ENCODE data around the gene SOX4.
A peak's percentile ranks its signal among the peaks of the same experiment; 100 is the strongest.
"Not testable (repeated sequence)": the region's sequence is repeated elsewhere in the genome, so short reads cannot be mapped to it uniquely, and the experiment has no call there.

The SOX4 gene

DNA sequence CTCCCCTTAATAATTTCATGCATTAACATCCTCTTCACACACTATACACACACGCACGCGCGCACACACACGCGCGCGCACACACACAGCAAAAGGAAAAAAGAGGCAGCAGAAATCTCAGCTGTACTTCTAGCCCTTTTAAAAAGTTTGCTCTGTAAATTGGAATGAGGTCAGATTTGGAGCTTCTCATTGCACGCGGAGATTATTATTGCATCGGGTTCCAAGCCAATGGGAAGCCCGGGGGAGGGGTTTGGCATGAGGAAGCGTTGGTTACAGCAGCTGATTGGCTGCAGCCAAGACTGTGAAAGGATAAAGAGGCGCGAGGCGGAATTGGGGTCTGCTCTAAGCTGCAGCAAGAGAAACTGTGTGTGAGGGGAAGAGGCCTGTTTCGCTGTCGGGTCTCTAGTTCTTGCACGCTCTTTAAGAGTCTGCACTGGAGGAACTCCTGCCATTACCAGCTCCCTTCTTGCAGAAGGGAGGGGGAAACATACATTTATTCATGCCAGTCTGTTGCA, at the start of gene SOX4:
TSS of gene SOX4 (plus strand) at position 340 of the 515 bp plus-strand sequence. CDS start 784 bp downstream, outside the sequence.
- peak; percentile 71 for DNase-seq

GRCh38 chr6:21552286-21552685, 41.3 kb upstream of the SOX4 start:
- DNase-seq = not testable (repeated sequence)

DNA sequence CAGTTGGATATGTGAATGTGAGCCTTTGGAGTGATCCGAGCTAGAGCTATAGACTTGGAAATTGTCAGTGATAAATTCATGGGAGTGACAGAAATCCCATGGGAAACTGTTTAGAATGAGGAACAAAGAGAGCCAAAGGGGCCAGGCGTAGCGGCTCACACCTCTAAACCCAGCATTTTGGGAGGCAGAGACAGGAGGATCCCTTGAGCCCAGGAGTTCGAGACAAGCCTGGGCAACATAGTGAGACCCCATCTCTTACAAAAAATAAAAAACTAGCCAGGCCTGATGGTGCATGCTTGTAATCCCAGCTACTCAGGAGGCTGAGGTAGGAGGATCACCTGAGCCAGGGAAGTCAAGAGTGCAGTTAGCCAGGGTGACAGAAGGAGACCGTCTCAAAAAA, 39.3 kb upstream of the SOX4 start:
- no peak for DNase-seq

- DNase-seq = no peak
Observed at GRCh38 chr6:21555197-21555596, 38.4 kb upstream of the SOX4 start.

DNA sequence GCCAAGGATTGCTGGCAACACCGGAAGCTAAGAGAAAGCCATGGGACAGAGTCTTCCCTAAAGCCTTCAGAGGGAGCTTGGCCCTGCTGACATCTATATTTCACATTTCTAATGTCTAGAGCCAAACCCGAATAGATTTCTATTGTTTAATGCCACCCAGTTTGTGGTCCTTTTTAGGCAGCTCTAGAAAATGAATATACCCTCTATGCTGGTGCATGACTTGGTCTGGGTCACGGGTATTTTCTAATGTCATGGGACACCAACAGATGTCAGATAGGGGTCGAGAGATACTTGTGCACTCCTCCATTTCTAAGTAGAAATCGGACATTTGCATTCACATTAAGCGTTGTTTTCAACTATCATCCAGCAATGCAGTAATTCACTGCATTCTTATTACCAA, 37.0 kb upstream of the SOX4 start:
- no peak for DNase-seq

DNA sequence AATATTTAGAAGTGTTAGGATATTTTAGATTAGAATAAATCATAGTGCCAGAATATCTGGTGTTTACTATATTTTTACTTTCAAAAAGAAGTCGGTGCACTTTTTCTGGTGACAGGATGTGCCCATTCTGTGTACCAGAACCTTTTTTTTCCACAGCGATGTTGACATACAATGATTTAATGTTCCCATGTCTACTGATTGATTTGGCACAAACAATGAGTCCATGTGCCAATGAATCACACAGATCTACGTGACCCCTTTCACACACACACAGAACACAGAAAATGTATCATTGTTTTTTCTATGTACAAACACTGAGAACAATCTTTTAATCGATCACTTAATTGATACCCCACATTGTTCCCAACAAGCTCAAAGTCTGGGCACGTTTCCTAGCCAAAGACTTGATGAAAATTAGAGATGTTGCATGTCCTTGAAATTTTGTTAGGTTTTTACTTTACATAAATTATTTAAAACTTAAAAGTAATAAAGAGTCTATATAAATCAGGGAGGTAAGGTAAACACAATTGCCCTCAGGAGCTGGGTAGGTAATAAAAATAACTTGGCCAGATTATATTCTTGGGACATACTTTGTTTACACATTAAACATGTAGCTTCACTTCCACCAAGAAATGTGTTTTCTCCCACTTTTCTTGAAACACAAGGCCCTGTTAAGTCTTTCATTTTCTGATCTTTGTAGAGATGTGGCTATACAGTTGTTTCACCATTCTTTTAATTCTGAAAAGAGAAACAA, 36.4 kb upstream of the SOX4 start:
- no peak for DNase-seq

DNA sequence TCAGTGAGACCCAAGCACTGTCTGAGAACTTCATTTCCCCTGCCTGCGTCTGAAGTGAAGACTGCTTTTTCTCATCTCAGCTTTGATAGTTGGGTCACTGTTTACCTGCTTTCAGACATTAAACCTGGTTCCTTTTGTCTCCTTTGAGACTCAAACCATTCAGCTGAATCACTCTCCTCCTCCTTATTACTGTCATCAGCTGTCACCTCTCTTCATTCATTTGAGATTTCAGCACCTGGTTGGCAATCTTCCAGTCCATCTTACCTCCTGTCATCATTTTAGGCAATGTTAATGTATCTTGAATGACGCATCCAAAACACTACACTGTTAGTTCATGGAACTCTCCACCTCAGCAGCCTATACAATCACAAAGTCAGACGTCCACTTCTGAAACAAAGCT, 34.3 kb upstream of the SOX4 start:
- no peak for DNase-seq

DNA sequence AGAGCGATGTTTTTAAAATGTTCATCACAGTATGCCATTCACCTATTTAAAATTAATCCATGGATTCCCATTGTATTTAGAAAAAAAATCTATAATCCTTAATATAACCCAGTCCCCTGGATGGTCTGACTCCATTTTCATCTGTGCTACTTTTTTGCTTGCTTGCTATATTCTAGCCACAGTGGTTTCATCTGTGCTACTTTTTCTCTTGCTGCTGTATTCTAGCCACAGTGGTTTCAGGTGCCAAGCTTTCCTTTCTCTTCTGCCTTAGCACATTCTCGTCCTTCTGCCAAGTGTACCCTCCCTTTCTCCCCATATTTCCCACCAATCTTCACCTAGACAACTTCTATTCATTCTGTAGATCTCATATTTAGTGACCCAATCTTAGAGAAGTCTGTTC, 33.3 kb upstream of the SOX4 start:
- DNase-seq = no peak

DNA sequence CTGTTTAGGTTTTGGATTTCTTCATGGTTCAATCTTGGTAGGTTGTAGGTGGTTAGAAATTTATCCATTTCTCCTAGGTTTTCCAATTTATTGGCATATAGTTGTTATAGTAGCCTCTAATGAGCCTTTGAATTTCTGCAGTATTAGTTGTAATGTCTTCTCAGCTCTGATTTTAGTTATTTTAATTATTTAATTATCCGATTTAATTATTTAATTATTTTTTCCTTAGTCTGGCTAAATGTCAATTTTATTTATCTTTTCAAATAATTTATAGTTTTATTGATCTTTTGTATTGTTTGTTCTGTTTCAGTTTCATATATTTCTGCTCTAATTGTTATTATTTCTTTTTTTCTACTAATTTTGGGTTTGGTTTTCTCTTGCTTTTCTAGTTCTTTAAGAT, 28.1 kb upstream of the SOX4 start:
- no peak for DNase-seq

DNA sequence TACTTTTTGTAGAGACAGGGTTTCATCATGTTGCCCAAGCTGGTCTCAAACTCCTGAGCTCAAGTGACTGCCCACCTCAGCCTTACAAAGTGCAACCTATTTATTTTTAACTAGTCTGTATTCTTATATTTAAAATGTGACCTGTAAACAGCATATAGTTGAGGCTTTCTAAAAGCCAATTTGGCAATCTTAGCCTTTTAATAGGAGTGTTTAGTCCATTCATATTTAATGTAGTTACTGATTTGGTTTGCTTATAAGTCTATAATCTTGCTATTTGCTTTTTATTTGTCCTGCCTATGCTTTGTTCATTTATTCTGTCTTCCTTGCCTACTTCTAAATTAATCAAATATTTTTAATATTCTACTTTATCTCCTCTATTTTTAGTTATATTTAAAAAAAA, 15.0 kb upstream of the SOX4 start:
- no peak for DNase-seq

DNA sequence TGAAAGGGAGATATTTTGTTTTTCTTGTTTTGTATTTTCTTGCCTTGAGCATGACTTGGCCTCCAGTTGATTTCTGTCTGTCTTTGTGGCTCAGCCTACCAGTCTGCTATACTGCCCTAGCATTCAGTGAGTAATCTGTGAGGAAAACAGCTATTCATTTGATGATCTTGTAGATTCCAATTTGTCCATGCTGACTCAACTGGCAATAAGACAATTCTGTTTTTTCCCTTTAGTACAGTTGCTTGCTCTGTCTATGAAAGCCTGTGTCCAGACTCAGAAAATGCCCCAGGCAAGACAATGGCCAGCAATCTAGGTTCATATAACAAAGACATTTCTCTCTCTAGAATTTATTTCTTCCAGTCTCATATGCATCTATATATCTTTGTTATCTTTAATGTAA, 10.9 kb upstream of the SOX4 start:
- DNase-seq = no peak

DNA sequence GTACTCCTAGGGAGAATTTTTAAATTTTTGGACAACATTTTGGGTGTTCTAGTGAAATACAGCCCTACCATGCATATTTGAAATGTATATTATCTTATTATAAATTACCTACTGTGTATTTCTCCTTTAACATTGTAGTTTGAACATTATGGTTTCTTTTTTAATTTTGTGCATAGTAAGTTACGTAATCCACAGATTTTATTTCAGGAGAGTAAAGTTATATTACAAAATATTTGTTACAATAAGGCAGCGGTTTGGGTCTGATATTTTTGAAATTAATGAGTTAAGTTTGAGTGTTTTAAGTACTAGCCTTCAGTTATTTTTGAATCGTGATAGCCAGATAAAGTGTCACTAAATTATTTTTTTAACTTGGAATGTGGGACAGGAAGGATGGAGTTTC, 7.3 kb upstream of the SOX4 start:
- DNase-seq = no peak

GRCh38 chr6:21586740-21587178, 6.8 kb upstream of the SOX4 start:
- DNase-seq = no peak

GRCh38 chr6:21587179-21587960, 6.2 kb upstream of the SOX4 start:
- DNase-seq = peak; percentile 35

DNA sequence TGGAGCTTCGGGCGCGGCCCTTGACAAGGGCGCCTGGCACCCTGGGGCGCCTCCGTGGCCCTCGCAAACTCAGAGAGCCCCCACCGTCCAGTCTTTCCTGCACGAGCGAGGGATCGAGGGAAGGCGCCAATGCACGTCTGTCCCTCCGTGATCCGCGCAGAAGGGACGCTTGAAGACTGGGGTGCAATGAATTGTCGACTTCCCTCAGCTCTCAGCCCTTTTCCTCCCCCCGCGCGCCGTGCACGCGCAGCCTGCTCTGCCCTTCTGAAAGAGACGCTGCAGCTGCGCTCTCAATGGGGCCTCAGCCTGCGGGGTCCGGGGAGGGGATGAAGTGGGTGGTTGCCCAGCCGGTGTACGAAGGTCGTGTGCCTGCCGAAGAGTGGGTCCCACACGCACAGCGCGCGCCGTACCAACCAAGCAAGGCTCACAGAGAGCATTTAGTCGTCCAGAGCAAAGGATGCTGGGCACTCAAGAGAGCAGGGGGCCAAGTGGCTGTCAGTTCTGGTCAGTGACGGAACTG, 5.5 kb upstream of the SOX4 start:
- DNase-seq = peak; percentile 37

- DNase-seq = peak; percentile 54
Observed at GRCh38 chr6:21588481-21589351, 4.8 kb upstream of the SOX4 start.

- peak; percentile 89 for DNase-seq
Observed at GRCh38 chr6:21589352-21590345, 3.9 kb upstream of the SOX4 start.

DNA sequence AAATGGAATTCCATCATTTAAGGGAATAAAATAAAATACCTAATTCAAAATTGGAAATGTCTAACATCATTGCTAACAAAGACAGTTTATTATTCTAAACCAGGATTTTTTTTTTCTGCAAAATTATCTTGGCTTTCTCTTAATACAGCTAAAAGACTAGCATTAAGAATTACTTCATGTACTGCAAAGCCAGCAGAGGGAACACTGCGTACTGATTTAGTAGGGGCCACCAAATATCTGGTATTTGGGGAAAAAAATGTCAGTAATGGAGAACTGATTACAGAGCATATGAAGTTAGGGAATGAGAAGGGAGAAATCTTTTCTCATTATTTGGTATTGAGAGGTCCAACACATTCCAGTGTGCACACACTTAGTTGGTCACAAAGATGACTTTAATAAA, 3.2 kb upstream of the SOX4 start:
- no peak for DNase-seq

DNA sequence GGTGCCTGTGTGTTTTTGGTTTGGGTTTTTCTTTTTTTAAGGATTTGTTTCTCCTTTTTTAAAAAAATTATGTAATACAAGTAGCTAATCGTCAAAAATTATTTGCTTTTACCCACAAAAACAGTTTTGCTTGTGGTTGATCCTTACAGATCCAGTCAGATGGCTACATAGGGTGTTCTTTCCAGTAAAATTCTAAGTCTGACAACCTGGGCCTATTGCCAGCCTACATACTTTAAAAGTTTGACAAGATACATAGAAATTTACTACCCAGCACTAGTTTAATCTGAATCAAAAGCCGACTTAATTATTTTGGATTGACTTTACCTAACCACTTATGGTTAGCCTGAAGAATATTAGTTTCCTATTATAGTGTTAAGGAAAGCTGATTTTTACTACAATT, 2.1 kb upstream of the SOX4 start:
- no peak for DNase-seq

DNA sequence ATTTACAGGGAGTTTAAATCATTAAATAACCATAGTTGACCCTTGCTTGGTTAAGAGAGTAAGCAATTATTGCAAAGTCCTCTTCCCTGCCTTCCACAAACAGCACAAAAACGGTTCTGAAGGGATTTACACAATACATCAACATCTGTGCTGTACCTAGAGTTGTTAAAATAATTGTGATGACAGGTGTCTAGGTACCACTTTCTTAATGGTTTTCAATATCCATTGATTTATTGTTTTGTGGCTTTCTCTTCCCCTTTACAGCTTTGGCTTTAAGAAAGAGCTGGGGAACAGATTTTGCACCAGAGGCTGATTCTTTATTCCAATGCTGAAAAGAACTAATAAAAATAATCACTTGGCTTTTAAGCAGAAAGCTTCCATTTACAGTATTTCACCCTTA, 598 bp upstream of the SOX4 start:
- no peak for DNase-seq

GRCh38 chr6:21593927-21594415, 420 bp downstream of the SOX4 start:
- peak; percentile 24 for DNase-seq

Measured in activated CD4-positive, alpha-beta T cell treated with anti-CD3 and anti-CD28 coated beads for 48 hours (primary cell).